HG02798 (cell line): Measurements from ENCODE around the gene BAZ2B.

Experiments
- ATAC-seq: cut with Tn5 transposase; IDR thresholded peaks from one replicate; pipeline ENCODE4 v1.9.1; 2021; ENCODE audit warnings: mild to moderate bottlenecking; ENCODE audit not compliant: unreplicated experiment, poor library complexity

The BAZ2B gene

GRCh38 chr2:159586034-159586433, 30.3 kb downstream of the BAZ2B start:
- no peak for ATAC-seq

- no peak for ATAC-seq
These were observed 30.7 kb downstream of the BAZ2B start for GRCh38 chr2:159585622-159586021.

- ATAC-seq: no peak
These were observed 31.6 kb downstream of the BAZ2B start for GRCh38 chr2:159584796-159585195.

GRCh38 chr2:159573846-159574606, 42.3 kb downstream of the BAZ2B start:
- ATAC-seq: no peak

- no peak for ATAC-seq
These were observed 43.1 kb downstream of the BAZ2B start for GRCh38 chr2:159573294-159573693.

GRCh38 chr2:159572459-159572858, 43.9 kb downstream of the BAZ2B start:
- no peak for ATAC-seq

GRCh38 chr2:159571540-159572260, 44.6 kb downstream of the BAZ2B start:
- ATAC-seq: no peak

- no peak for ATAC-seq
These were observed 52.3 kb downstream of the BAZ2B start for GRCh38 chr2:159564081-159564480.

- no peak for ATAC-seq
These were observed 54.1 kb downstream of the BAZ2B start for GRCh38 chr2:159562248-159562647.

GRCh38 chr2:159561786-159562185, 54.6 kb downstream of the BAZ2B start:
- no peak for ATAC-seq

GRCh38 chr2:159561242-159561641, 55.1 kb downstream of the BAZ2B start:
- ATAC-seq: no peak

- no peak for ATAC-seq
These were observed 57.3 kb downstream of the BAZ2B start for GRCh38 chr2:159559034-159559433.

- ATAC-seq: no peak
These were observed 57.9 kb downstream of the BAZ2B start for GRCh38 chr2:159558479-159558878.

- ATAC-seq: no peak
These were observed 58.8 kb downstream of the BAZ2B start for GRCh38 chr2:159557437-159558034.

- ATAC-seq: no peak
These were observed 60.5 kb downstream of the BAZ2B start for GRCh38 chr2:159555651-159556392.

GRCh38 chr2:159553727-159554126, 62.6 kb downstream of the BAZ2B start:
- ATAC-seq: no peak

GRCh38 chr2:159551806-159552205, 64.5 kb downstream of the BAZ2B start:
- ATAC-seq: no peak

- no peak for ATAC-seq
These were observed 66.1 kb downstream of the BAZ2B start for GRCh38 chr2:159550231-159550630.

- no peak for ATAC-seq
These were observed 67.1 kb downstream of the BAZ2B start for GRCh38 chr2:159549234-159549633.

- no peak for ATAC-seq
These were observed 69.5 kb downstream of the BAZ2B start for GRCh38 chr2:159546716-159547430.
